A549 (cell line): Measurements from ENCODE around the gene PIGX. TPM values are rescaled to one million over a fixed set of nuclear protein-coding genes. Genes with fewer than 3 reads are reported as not detected.
A peak's percentile ranks its signal among the peaks of the same experiment; 100 is the strongest.

ENCODE experiments used
- ATAC-seq, 2 experiments: fragments of 200-7000 bp in 1 of 2; fragments of >200 bp in 1 of 2; cut with Nextera tagmentation in 1 of 2; cut with Tn5 transposase in 1 of 2; 3 replicates each; pipeline versions ENCODE4 v1.8.0 to v1.9.1; 2018 to 2020; ENCODE audit warnings: mild to moderate bottlenecking in 1 of 2, moderate library complexity in 1 of 2
- CTCF ChIA-PET: fragments of 300-600 bp; sonication (Branson Sonifier 250); formaldehyde crosslinking; extraction: SDS; loops from one replicate; lab custom pipeline; 2021; ENCODE audit warnings: antibody characterized with exemption, inconsistent platforms; lab: Yijun Ruan, JAX
- POLR2A ChIA-PET: fragments of 350-600 bp; formaldehyde crosslinking; extraction: SDS; loops from one replicate; lab custom pipeline; 2021; ENCODE audit warnings: antibody characterized with exemption, inconsistent platforms; lab: Yijun Ruan, JAX
- DNase-seq, 2 experiments: peaks; one replicate each; pipeline versions ENCODE4 v3.0.0 to v3.0.0-alpha.2; 2011 to 2016; ENCODE audit warnings: low read depth in 1 of 2, low spot score in 1 of 2
- FAIRE-seq: peaks from 2 replicates; lab custom pipeline; 2011; peaks lifted over from hg19 to GRCh38; lab: Jason Lieb, UNC
- H3K27ac ChIP-seq, 2 experiments: fragments of >200 bp; sonication (Bioruptor Twin); formaldehyde crosslinking; 3 replicates each; pipeline ENCODE4 v1.5.1; 2016 to 2017
- H3K4me1 ChIP-seq: fragments of >200 bp; sonication (Bioruptor Twin); formaldehyde crosslinking; 3 replicates; pipeline ENCODE4 v1.6.1; 2016
- H3K4me2 ChIP-seq: fragments of >200 bp; sonication (Bioruptor Twin); formaldehyde crosslinking; 3 replicates; pipeline ENCODE4 v1.6.1; 2016
- H3K4me3 ChIP-seq: fragments of >200 bp; sonication (Bioruptor Twin); formaldehyde crosslinking; 3 replicates; pipeline ENCODE4 v1.5.1; 2016
- H3K9me3 ChIP-seq: fragments of >200 bp; sonication (Bioruptor Twin); formaldehyde crosslinking; 3 replicates; pipeline ENCODE4 v1.6.1; 2016
- BHLHE40 ChIP-seq: IDR thresholded peaks from 2 replicates; pipeline ENCODE4 v1.6.1; 2012; ENCODE audit warnings: low read depth, low read length, inconsistent platforms
- E2F6 ChIP-seq: IDR thresholded peaks from 2 replicates; pipeline ENCODE4 v1.6.1; 2012; ENCODE audit warnings: low read depth, borderline replicate concordance
- EHMT2 ChIP-seq: fragments of 200-600 bp; sonication (generic); IDR thresholded peaks from 2 replicates; pipeline ENCODE4 v1.6.1; 2016; ENCODE audit warnings: antibody characterized with exemption, low read depth, mild to moderate bottlenecking, moderate library complexity
- ESRRA ChIP-seq: fragments of 150-350 bp; IDR thresholded peaks from 2 replicates; pipeline ENCODE4 v1.6.1; 2014; ENCODE audit warnings: mild to moderate bottlenecking, low read length, borderline replicate concordance
- HOXA7 ChIP-seq: fragments of 250-450 bp; sonication (Bioruptor Pico); IDR thresholded peaks from 2 replicates; pipeline ENCODE4 v1.5.0; 2020; ENCODE audit warnings: mild to moderate bottlenecking, moderate library complexity
- JUN ChIP-seq, 2 experiments: fragments of >200 bp; sonication (Bioruptor Twin); formaldehyde crosslinking; IDR thresholded peaks; 2 replicates in 1 of 2; 3 replicates in 1 of 2; pipeline ENCODE4 v1.6.1; 2016 to 2017
- MAFK ChIP-seq: fragments of 450-650 bp; IDR thresholded peaks from 2 replicates; pipeline ENCODE4 v1.6.1; 2014; ENCODE audit not compliant: partially characterized antibody
- NFE2L2 ChIP-seq: fragments of 150-350 bp; conservative IDR thresholded peaks from 2 replicates; pipeline ENCODE4 v1.6.1; 2014; ENCODE audit warnings: low read length
- NPAS2 ChIP-seq: fragments of 250-450 bp; sonication (Bioruptor Pico); IDR thresholded peaks from 2 replicates; pipeline ENCODE4 v1.8.0; 2022; ENCODE audit warnings: mild to moderate bottlenecking, moderate library complexity, borderline replicate concordance
- PHF8 ChIP-seq: fragments of 200-600 bp; sonication (generic); IDR thresholded peaks from 2 replicates; pipeline ENCODE4 v1.6.1; 2016; ENCODE audit warnings: low read depth, mild to moderate bottlenecking, antibody characterized with exemption, moderate library complexity, borderline replicate concordance
- POLR2A ChIP-seq: IDR thresholded peaks from 2 replicates; pipeline ENCODE4 v1.6.1; 2012; ENCODE audit warnings: mild to moderate bottlenecking, low read length
- POLR2AphosphoS2 ChIP-seq: conservative IDR thresholded peaks from 2 replicates; pipeline ENCODE4 v1.6.1; 2012; ENCODE audit warnings: low read length, improper control_type of control experiment, inconsistent platforms
- REST ChIP-seq: fragments of 200-600 bp; sonication (generic); IDR thresholded peaks from 2 replicates; pipeline ENCODE4 v1.6.1; 2016; ENCODE audit warnings: antibody characterized with exemption, mild to moderate bottlenecking, moderate library complexity
- ZC3H11A ChIP-seq: fragments of 450-650 bp; IDR thresholded peaks from 2 replicates; pipeline ENCODE4 v1.6.1; 2014; ENCODE audit warnings: antibody characterized with exemption, mild to moderate bottlenecking
- ZNF302 ChIP-seq: fragments of 250-450 bp; sonication (Bioruptor Pico); IDR thresholded peaks from 2 replicates; pipeline ENCODE4 v1.9.0; 2021; ENCODE audit warnings: inconsistent platforms, mild to moderate bottlenecking, moderate library complexity
- WGBS: methylation state at CpG from one replicate; pipeline ENCODE4 v1.1.6; 2017; ENCODE audit errors: missing lambda C conversion rate; 5-methylcytosine and 5-hydroxymethylcytosine counted together
- polyA minus RNA-seq: library from RNA; depleted of rRNA, polyadenylated mRNA; stranded (reverse); fragments of >200 nt; gene quantifications from 2 replicates; pipeline ENCODE4 v1.2.3, GENCODE V29; 2011; rRNA and poly(A)+ RNA removed
- polyA plus RNA-seq, 4 experiments: library from polyadenylated mRNA; depleted of rRNA in 3 of 4; stranded (reverse); fragments of >200 nt; fragmentation: RNase III in 1 of 4; extraction: RNeasy Plus Mini Kit Qiagen cat#74134 plus additional on column Dnase treatment in 1 of 4; gene quantifications; 2 replicates in 3 of 4; 3 replicates in 1 of 4; pipeline ENCODE4 v1.2.3, GENCODE V29; 2011 to 2017
- TF ChIP-seq, protein P1 (sequence below): fragments of >200 bp; sonication (Bioruptor Twin); formaldehyde crosslinking; IDR thresholded peaks from 3 replicates; pipeline ENCODE4 v1.6.1; 2016
- TF ChIP-seq, protein P2 (sequence below): IDR thresholded peaks from 2 replicates; pipeline ENCODE4 v1.6.1; 2012

Gene PIGX
- polyA plus RNA-seq (2011; rRNA removed) (36.2 and 45.2 TPM in 2 replicates), polyA plus RNA-seq (2017; fragmentation: RNase III; extraction: RNeasy Plus Mini Kit Qiagen cat#74134 plus additional on column Dnase treatment) (22.3 to 23.6 TPM (median 23.0 TPM) in 3 replicates), polyA minus RNA-seq (7.4 and 10.7 TPM in 2 replicates)
- 12.6 and 14.1 TPM in 2 replicates for polyA plus RNA-seq (2012; cell fraction: cytosol; rRNA removed)
- polyA plus RNA-seq (2012; cell fraction: nucleus; rRNA removed), result 4.0 and 7.3 TPM in 2 replicates

GRCh38 chr3:196711838-196712513, at the start of gene PIGX, which contains the start of gene CEP19:
TSS of gene PIGX (plus strand) at chr3:196712377.
TSS of gene CEP19 (minus strand) at chr3:196712250. CDS start at chr3:196708657, 3,593 bp downstream.
- 0% methylated on average over 11 of the region's 68 CpGs for WGBS

More at GRCh38 chr3:196711838-196712513, at the start of gene PIGX, which contains the start of gene CEP19:
- POLR2A ChIA-PET, result interaction anchor here (0.7 to 1.4 kb wide), 5 partner anchors 21 to 230 kb away, joined by 3 to 10 read pairs (median 7); partner anchors contain the start of genes NCBP2, PAK2 and SENP5
- Histone ChIP-seq H3K9me3 (no peaks in the 10 kb centered on the region), H3K27ac (peak within 1 kb of the TSS; percentile 95 to 99), H3K4me1 (peaks cover 19% of the 10 kb centered on the region)
- ATAC-seq, result peak; percentile 89 to 93
- DNase-seq, result peak; percentile 74 to 81
- no peak for FAIRE-seq
- CTCF ChIA-PET, result interaction anchor here (0.9 kb wide), 1 partner anchor 27 kb away, joined by 3 read pairs; no protein-coding TSS in a partner anchor
- TF ChIP-seq, protein P1, sequence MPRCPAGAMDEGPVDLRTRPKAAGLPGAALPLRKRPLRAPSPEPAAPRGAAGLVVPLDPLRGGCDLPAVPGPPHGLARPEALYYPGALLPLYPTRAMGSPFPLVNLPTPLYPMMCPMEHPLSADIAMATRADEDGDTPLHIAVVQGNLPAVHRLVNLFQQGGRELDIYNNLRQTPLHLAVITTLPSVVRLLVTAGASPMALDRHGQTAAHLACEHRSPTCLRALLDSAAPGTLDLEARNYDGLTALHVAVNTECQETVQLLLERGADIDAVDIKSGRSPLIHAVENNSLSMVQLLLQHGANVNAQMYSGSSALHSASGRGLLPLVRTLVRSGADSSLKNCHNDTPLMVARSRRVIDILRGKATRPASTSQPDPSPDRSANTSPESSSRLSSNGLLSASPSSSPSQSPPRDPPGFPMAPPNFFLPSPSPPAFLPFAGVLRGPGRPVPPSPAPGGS, result peak; percentile 78; the same call in 1 of the 3 replicates
- TF ChIP-seq BHLHE40, result no peak
- TF ChIP-seq REST, result no peak
- peak; percentile 76 for TF ChIP-seq POLR2A
- TF ChIP-seq POLR2AphosphoS2, result no peak
- peak; percentile 35; the same call in 1 of the 2 replicates for TF ChIP-seq E2F6
- TF ChIP-seq JUN (IDR thresholded peaks at IDR 0.05), result peak; percentile 46 to 84; a peak in 3 of 5 replicates
- TF ChIP-seq NFE2L2, result no peak
- no peak for TF ChIP-seq HOXA7 (CRISPR knock-in tag)
- no peak for TF ChIP-seq ESRRA
- peak; percentile 12; the same call in 1 of the 2 replicates for TF ChIP-seq PHF8
- TF ChIP-seq, protein P2, sequence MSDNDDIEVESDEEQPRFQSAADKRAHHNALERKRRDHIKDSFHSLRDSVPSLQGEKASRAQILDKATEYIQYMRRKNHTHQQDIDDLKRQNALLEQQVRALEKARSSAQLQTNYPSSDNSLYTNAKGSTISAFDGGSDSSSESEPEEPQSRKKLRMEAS, result peak; percentile 47; the same call in 1 of the 2 replicates
- no peak for TF ChIP-seq EHMT2
- no peak for TF ChIP-seq NPAS2
- no peak for TF ChIP-seq ZC3H11A
- no peak for TF ChIP-seq MAFK
- TF ChIP-seq ZNF302 (CRISPR knock-in tag), result no peak
- TF ChIP-seq, all 56 proteins: peak for 6
- Histone ChIP-seq H3K4me3 (peak within 1 kb of the TSS; percentile 93), H3K4me2 (peak within 1 kb of the TSS; percentile 93)
